Testis (tissue), 2 donors: Measurements from ENCODE around the gene WDR45B.

Source experiments
- POLR2A ChIP-seq: fragments of 450-650 bp; IDR thresholded peaks from one replicate; pipeline ENCODE4 v1.6.1; 2017; ENCODE audit warnings: antibody characterized with exemption, mild to moderate bottlenecking, moderate library complexity
- TF ChIP-seq, protein P1 (sequence below), 3 experiments: fragments of 450-650 bp in 2 of 3; fragments of 200-600 bp in 1 of 3; sonication (generic) in 1 of 3; IDR thresholded peaks; one replicate each; pipeline ENCODE4 v1.5.1; 2016 to 2019; ENCODE audit warnings: antibody characterized with exemption in 3 of 3, mild to moderate bottlenecking in 2 of 3, moderate library complexity in 1 of 3

GRCh38 chr17:82599674-82600661, 48.3 kb downstream of the WDR45B start:
- TF ChIP-seq, protein P1, sequence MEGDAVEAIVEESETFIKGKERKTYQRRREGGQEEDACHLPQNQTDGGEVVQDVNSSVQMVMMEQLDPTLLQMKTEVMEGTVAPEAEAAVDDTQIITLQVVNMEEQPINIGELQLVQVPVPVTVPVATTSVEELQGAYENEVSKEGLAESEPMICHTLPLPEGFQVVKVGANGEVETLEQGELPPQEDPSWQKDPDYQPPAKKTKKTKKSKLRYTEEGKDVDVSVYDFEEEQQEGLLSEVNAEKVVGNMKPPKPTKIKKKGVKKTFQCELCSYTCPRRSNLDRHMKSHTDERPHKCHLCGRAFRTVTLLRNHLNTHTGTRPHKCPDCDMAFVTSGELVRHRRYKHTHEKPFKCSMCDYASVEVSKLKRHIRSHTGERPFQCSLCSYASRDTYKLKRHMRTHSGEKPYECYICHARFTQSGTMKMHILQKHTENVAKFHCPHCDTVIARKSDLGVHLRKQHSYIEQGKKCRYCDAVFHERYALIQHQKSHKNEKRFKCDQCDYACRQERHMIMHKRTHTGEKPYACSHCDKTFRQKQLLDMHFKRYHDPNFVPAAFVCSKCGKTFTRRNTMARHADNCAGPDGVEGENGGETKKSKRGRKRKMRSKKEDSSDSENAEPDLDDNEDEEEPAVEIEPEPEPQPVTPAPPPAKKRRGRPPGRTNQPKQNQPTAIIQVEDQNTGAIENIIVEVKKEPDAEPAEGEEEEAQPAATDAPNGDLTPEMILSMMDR (IDR thresholded peaks at IDR 0.05): no peak
- TF ChIP-seq POLR2A: no peak
